ENCODE results near the gene RAD51.

Gene RAD51

DNA sequence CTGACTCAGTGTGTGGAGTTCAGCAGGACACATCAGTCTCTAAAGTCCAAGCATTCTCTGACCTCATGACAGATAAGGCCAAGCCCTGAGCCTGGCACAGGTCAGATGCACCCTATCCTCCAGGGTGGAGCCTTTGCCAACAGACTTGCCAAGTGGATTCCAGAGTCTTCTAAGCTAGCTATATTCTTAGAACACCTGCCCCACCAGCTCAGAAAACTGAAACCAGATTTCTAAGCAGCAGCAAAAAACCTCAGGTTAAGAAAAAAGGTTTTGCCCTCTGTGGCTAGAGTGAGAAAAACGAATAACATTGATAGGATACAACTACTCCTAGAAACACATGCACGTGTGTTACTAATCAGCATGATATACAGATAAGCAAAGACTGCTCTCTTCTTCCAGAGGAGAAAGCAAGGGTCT lies 48.5 kb downstream of the RAD51 start:
- DNase-seq = no peak
- Mint-ChIP-seq H3K36me3 (ENCODE audit: low read depth) (peaks cover 93% of the 10 kb centered on the region), H3K4me3 (peak overlapping the region; percentile 42), H3K9me3 (no peaks in the 10 kb centered on the region), H3K4me1 (ENCODE audit: low read depth) (peaks cover 36% of the 10 kb centered on the region), H3K27me3 (no peaks in the 10 kb centered on the region), H3K27ac (peak overlapping the region; percentile 98)

GRCh38 chr15:40743921-40744814 lies 49.2 kb downstream of the RAD51 start:
- no peaks in the 10 kb centered on the region for H3K27me3 Mint-ChIP-seq
- H3K9me3 Mint-ChIP-seq = no peaks in the 10 kb centered on the region
- H3K36me3 Mint-ChIP-seq (ENCODE audit: low read depth) = peaks cover 91% of the 10 kb centered on the region
- H3K27ac Mint-ChIP-seq = peak overlapping the region; percentile 98
- peaks cover 36% of the 10 kb centered on the region for H3K4me1 Mint-ChIP-seq (ENCODE audit: low read depth)
- H3K4me3 Mint-ChIP-seq = peak overlapping the region; percentile 42
- DNase-seq = peak; percentile 73

DNA sequence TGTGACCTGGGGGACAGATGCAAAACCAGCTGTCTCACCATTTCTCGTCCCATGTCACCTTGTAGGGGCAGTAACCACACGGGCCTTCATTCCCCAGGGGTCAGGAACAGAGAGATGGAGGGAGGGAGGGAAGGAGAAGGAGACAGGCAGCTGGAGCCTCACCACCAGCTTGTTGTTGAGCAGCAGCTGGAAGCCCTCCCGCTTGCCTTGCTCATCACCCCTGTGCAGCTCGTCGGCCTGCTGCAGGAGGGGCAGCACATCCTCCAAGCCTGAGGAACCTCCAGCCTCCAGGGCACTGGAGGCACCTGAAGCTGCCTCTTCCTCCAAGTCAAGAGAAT lies 49.8 kb downstream of the RAD51 start:
- no peaks in the 10 kb centered on the region for H3K27me3 Mint-ChIP-seq
- no peaks in the 10 kb centered on the region for H3K9me3 Mint-ChIP-seq
- H3K27ac Mint-ChIP-seq = peak overlapping the region; percentile 98
- no peak overlapping the region for H3K4me3 Mint-ChIP-seq
- H3K4me1 Mint-ChIP-seq (ENCODE audit: low read depth) = peaks cover 36% of the 10 kb centered on the region
- DNase-seq = no peak
- peaks cover 91% of the 10 kb centered on the region for H3K36me3 Mint-ChIP-seq (ENCODE audit: low read depth)

DNA sequence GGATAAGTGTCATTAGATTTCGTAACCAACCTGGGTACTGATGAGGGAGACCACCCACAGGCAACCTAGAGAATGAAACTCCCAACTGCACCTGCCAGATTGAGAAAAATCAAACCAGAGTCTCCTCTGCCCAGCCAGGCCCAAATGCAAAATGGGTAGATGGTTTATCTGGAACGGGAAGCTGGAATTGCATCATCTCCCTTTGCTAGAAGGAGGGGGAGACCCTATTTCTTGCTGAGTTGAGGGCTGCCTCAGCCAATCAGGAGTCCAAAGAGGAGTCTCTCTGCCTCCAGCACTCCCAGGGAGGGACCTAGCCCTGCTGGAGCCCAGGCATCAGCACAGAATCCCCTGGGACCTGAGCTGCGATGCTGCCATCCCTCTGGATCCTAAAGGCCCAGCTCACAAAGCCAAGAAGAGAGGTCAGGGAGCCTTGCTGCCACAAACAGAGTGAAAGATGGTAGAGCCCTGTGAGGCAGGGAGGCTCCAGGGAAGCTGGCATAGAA lies 52.0 kb downstream of the RAD51 start:
- Mint-ChIP-seq H3K4me3 (no peak overlapping the region), H3K27me3 (no peaks in the 10 kb centered on the region), H3K9me3 (no peaks in the 10 kb centered on the region), H3K27ac (peak overlapping the region; percentile 76), H3K36me3 (ENCODE audit: low read depth) (peaks cover 92% of the 10 kb centered on the region), H3K4me1 (ENCODE audit: low read depth) (peaks cover 43% of the 10 kb centered on the region)
- no peak for DNase-seq

DNA sequence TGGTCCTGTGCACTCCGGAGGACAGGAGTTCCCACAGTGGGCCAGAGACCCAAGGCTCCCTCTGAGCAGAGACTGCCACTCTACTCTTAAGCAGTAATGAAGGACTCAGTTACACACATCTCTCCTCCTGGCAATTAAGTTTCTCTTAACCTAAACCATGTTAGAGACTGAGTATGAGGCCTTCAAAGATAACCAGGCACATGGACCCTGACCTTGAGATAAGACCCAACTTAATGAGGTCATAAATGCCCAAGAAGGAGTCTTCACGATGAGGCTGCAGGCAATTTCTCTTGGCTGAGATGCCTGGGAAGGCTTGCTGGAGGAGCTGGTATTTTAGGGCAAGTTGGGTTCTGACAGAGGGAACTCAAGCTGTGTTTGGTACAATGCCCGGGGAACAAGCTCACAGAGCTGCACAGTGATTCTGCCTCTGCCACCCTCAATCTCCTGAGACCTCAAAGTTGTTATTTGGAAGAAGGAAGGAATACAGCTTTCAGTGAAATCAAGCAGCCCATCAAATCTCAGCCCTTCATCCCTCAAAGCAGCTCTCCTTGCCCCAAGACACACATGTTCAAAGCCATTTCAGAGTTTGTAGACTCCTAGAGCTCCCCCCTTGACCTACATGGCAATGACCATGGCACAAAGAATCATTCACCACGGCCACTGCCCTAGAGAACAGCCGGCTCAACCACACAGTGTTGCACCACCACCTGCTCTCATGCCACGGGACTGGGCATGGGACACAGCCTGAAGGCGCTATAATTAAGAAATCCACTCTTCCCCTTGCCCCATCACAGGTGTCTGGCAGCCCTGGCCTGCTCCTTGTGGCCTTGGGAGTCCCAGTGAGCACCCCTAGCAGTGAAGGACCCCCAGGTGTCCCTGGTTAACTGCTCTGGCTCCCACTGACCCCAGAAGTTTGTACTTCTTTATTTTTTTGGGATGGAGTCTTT lies 53.0 kb downstream of the RAD51 start:
- H3K36me3 Mint-ChIP-seq (ENCODE audit: low read depth) = peaks cover 92% of the 10 kb centered on the region
- peak overlapping the region; percentile 76 for H3K27ac Mint-ChIP-seq
- H3K27me3 Mint-ChIP-seq = no peaks in the 10 kb centered on the region
- DNase-seq = no peak
- H3K4me3 Mint-ChIP-seq = no peak overlapping the region
- H3K9me3 Mint-ChIP-seq = no peaks in the 10 kb centered on the region
- peaks cover 45% of the 10 kb centered on the region for H3K4me1 Mint-ChIP-seq (ENCODE audit: low read depth)

DNA sequence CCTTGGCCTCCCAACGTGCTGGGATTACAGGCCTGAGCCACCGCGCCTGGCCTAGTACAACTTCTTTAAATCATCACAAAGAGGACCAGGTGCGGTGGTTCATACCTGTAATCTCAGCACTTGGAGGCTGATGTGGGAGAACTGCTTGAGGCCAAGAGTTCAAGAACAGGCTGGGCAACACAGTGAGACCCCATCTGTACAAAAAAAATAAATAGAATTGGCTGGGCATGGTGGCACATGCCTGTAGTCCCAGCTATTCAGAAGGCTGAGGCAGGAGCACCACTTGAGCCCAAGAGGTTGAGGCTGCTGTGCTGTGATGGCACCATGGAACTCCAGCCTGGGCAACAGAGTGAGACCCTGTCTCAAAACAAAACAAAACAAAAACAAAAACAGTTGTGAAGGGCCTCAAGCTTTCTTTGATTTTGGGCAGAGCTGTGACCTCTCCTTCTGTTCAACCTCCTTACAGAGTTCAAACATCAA lies 54.2 kb downstream of the RAD51 start:
- Mint-ChIP-seq H3K4me3 (no peak overlapping the region), H3K36me3 (ENCODE audit: low read depth) (peaks cover 92% of the 10 kb centered on the region), H3K27ac (no peak overlapping the region), H3K4me1 (ENCODE audit: low read depth) (peaks cover 45% of the 10 kb centered on the region), H3K27me3 (no peaks in the 10 kb centered on the region), H3K9me3 (no peaks in the 10 kb centered on the region)
- no peak for DNase-seq

DNA sequence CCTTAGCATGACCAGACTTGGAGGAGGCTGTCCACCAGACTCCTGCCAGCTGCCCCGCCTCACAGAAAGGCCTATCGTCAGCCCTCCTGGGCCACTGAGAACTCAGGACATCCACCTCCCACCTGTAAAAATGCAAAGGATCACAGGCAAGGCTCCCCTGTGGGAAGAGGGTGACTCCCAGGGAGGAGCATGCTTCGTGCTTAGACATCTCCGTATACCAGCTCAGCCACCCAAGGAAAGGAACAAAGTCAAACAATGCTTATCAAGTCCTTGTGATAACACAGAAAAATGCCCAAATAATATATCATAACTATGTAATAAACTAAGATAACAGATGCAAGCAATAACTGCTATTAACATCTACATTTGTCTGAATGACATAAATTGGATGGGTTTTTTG lies 55.9 kb downstream of the RAD51 start:
- Mint-ChIP-seq H3K27ac (no peak overlapping the region), H3K27me3 (no peaks in the 10 kb centered on the region), H3K4me1 (ENCODE audit: low read depth) (peaks cover 42% of the 10 kb centered on the region), H3K4me3 (no peak overlapping the region), H3K36me3 (ENCODE audit: low read depth) (peaks cover 89% of the 10 kb centered on the region), H3K9me3 (no peaks in the 10 kb centered on the region)
- DNase-seq = no peak

- no peak for DNase-seq
- H3K4me3 Mint-ChIP-seq = no peak overlapping the region
- no peaks in the 10 kb centered on the region for H3K27me3 Mint-ChIP-seq
- no peaks in the 10 kb centered on the region for H3K9me3 Mint-ChIP-seq
- H3K27ac Mint-ChIP-seq = peak overlapping the region; percentile 59
- H3K4me1 Mint-ChIP-seq (ENCODE audit: low read depth) = peaks cover 40% of the 10 kb centered on the region
- H3K36me3 Mint-ChIP-seq (ENCODE audit: low read depth) = peaks cover 82% of the 10 kb centered on the region
Measured at GRCh38 chr15:40751745-40752144, 56.8 kb downstream of the RAD51 start.

- H3K4me3 Mint-ChIP-seq = peak overlapping the region; percentile 96
- peaks cover 35% of the 10 kb centered on the region for H3K4me1 Mint-ChIP-seq (ENCODE audit: low read depth)
- no peak for DNase-seq
- H3K27me3 Mint-ChIP-seq = no peaks in the 10 kb centered on the region
- H3K27ac Mint-ChIP-seq = peak overlapping the region; percentile 99
- H3K9me3 Mint-ChIP-seq = no peaks in the 10 kb centered on the region
- peaks cover 56% of the 10 kb centered on the region for H3K36me3 Mint-ChIP-seq (ENCODE audit: low read depth)
Measured at GRCh38 chr15:40754574-40754882, 59.6 kb downstream of the RAD51 start.

- Mint-ChIP-seq H3K4me1 (ENCODE audit: low read depth) (peaks cover 35% of the 10 kb centered on the region), H3K9me3 (no peaks in the 10 kb centered on the region), H3K36me3 (ENCODE audit: low read depth) (peaks cover 50% of the 10 kb centered on the region), H3K4me3 (peak within 1 kb of the TSS; percentile 96), H3K27ac (peak within 1 kb of the TSS; percentile 99), H3K27me3 (no peaks in the 10 kb centered on the region)
- DNase-seq = peak; percentile 96
Measured at GRCh38 chr15:40754883-40755811, 60.2 kb downstream of the RAD51 start, which contains the start of gene RMDN3. Gene RMDN3, minus strand, starts transcription at chr15:40755254. Its CDS starts 471 bp downstream, at chr15:40754783.

DNA sequence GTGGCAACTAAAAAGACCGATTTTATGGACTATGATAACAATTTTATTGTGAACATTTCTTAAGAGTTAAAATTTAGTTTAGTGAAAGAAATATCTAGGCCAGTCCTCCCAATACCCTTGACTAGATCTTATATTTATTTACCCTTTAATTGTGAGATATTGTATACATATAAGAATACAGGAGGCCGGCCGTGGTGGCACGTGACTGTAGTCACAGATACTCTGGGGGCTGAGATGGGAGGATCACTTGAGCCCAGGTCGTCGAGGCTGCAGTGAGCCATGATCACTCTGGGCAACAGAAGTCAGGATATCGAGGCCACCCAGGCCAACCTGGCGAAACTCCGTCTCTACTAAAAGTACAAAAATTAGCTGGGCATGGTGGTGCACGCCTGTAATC lies 60.8 kb downstream of the RAD51 start:
- Mint-ChIP-seq H3K27ac (peak overlapping the region; percentile 99), H3K4me3 (peak overlapping the region; percentile 96), H3K27me3 (no peaks in the 10 kb centered on the region), H3K9me3 (no peaks in the 10 kb centered on the region), H3K36me3 (ENCODE audit: low read depth) (peaks cover 44% of the 10 kb centered on the region), H3K4me1 (ENCODE audit: low read depth) (peaks cover 35% of the 10 kb centered on the region)
- no peak for DNase-seq

DNA sequence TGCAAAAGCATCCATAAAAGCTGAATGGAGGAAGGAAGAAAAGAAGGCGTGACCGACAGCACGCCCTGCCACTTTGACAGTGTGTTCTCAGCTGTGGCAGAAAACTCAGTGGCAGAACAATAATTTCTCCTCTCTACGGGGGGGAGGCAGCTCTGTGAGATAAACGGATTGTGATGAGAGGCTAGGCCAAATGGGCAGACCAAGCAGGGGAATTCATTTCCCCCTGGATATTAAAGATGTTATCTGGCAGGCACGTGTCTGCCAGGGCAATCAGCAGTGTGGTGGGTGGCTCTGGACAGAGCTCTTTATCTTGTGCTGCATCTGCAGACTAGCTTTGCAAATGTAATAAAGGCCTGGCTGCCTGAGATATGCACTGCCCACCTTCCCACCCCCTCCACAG lies 62.0 kb downstream of the RAD51 start:
- Mint-ChIP-seq H3K27me3 (no peaks in the 10 kb centered on the region), H3K9me3 (no peaks in the 10 kb centered on the region), H3K4me3 (no peak overlapping the region), H3K36me3 (ENCODE audit: low read depth) (peaks cover 33% of the 10 kb centered on the region), H3K27ac (no peak overlapping the region), H3K4me1 (ENCODE audit: low read depth) (peaks cover 27% of the 10 kb centered on the region)
- no peak for DNase-seq

DNA sequence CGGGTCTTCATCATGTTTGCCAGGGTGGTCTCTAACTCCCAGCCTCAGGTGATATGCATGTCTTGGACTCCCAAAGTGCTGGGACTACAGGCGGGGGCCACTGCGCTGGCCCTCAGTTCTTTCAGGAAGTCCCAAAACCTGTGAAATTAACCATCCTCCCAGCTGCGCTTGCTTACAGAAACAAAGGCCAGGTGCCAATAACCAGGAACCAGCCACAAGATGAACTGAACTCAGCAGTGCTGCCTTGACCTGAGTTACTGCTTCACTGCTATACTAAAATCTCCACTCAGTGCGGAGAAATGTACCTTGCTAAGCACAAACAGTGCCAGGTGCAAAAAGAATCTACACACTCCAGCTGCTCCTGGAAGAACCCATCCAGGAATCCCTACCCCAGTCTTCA lies 65.0 kb downstream of the RAD51 start:
- H3K36me3 Mint-ChIP-seq (ENCODE audit: low read depth) = peaks cover 4% of the 10 kb centered on the region
- H3K27me3 Mint-ChIP-seq = no peaks in the 10 kb centered on the region
- H3K27ac Mint-ChIP-seq = no peak overlapping the region
- DNase-seq = no peak
- H3K4me3 Mint-ChIP-seq = no peak overlapping the region
- peaks cover 25% of the 10 kb centered on the region for H3K4me1 Mint-ChIP-seq (ENCODE audit: low read depth)
- H3K9me3 Mint-ChIP-seq = no peaks in the 10 kb centered on the region

Data from activated T-cell treated with anti-CD3 and anti-CD28 coated beads, Interleukin-2, amount 50 U/mL, for 24 hours (primary cell).